Natural killer cell (primary cell): Measurements from ENCODE around the gene LSAMP. TPM values are rescaled to one million over a fixed set of nuclear protein-coding genes. Genes with fewer than 3 reads are reported as not detected.

Source experiments
- ATAC-seq, 3 donors: fragments of 150-1000 bp in 2 of 3; fragments of 200-7000 bp in 1 of 3; cut with Tn5 transposase; 1 replicate in 1 of 3; 2 replicates in 2 of 3; pipeline ENCODE4 v1.10.0; 2021; ENCODE audit warnings: mild to moderate bottlenecking in 2 of 3, moderate library complexity in 2 of 3
- DNase-seq, 2 donors: peaks; one replicate each; pipeline versions ENCODE4 v3.0.0 to v3.0.0-alpha.2; 2013 to 2021; ENCODE audit warnings: mixed read lengths in 1 of 2
- H3K27ac ChIP-seq: one replicate; pipeline ENCODE4 v1.5.1; 2013; ENCODE audit warnings: mild to moderate bottlenecking, low read length
- H3K27me3 ChIP-seq: one replicate; pipeline ENCODE4 v1.6.1; 2013; ENCODE audit warnings: low read length; ENCODE audit not compliant: control insufficient read depth, insufficient read depth
- H3K36me3 ChIP-seq: one replicate; pipeline ENCODE4 v1.6.1; 2013; ENCODE audit warnings: low read length; ENCODE audit not compliant: control insufficient read depth, insufficient read depth
- H3K4me1 ChIP-seq: one replicate; pipeline ENCODE4 v1.6.1; 2013; ENCODE audit warnings: low read length; ENCODE audit not compliant: control insufficient read depth, insufficient read depth
- H3K4me3 ChIP-seq: one replicate; pipeline ENCODE4 v1.5.1; 2013; ENCODE audit warnings: low read length
- H3K9me3 ChIP-seq: one replicate; pipeline ENCODE4 v1.6.1; 2013; ENCODE audit warnings: low read length; ENCODE audit not compliant: control insufficient read depth, insufficient read depth
- H3K27ac Mint-ChIP-seq, 2 donors: one replicate each; pipeline ENCODE4 v1.8.0; 2022; ENCODE audit warnings: mild to moderate bottlenecking in 2 of 2, mixed read lengths in 2 of 2, moderate library complexity in 1 of 2
- H3K27me3 Mint-ChIP-seq, 2 donors: one replicate each; pipeline ENCODE4 v1.8.0; 2022; ENCODE audit warnings: low read depth in 2 of 2, mixed read lengths in 2 of 2
- H3K36me3 Mint-ChIP-seq: one replicate; pipeline ENCODE4 v1.8.0; 2022; ENCODE audit warnings: mixed read lengths
- H3K4me1 Mint-ChIP-seq, 2 donors: one replicate each; pipeline ENCODE4 v1.8.0; 2022; ENCODE audit warnings: mixed read lengths in 2 of 2
- H3K4me3 Mint-ChIP-seq: one replicate; pipeline ENCODE4 v1.8.0; 2022; ENCODE audit warnings: mild to moderate bottlenecking, moderate library complexity, mixed read lengths
- H3K9me3 Mint-ChIP-seq, 2 donors: one replicate each; pipeline ENCODE4 v1.8.0; 2022; ENCODE audit warnings: mixed read lengths in 2 of 2
- WGBS: methylation state at CpG from one replicate; pipeline ENCODE4 v1.1.7; 2013; ENCODE audit warnings: missing lambda C conversion rate; ENCODE audit not compliant: insufficient coverage; 5-methylcytosine and 5-hydroxymethylcytosine counted together
- intact Hi-C: fragments of 100-400 bp; cut with micrococcal nuclease; formaldehyde crosslinking; loops from one replicate; pipeline ENCODE4 v1.14.2; 2022
- total RNA-seq, 4 donors: library from RNA; stranded (reverse); fragments of 120-200 nt in 1 of 4; gene quantifications; one replicate each; pipeline versions ENCODE4 v1.2.3 to v1.2.4, GENCODE V29; 2013 to 2022
- TF ChIP-seq, protein P1 (sequence below): fragments of 200-600 bp; IDR thresholded peaks from one replicate; pipeline ENCODE4 v1.8.0; 2022; ENCODE audit warnings: antibody characterized with exemption

LSAMP gene
- total RNA-seq, 3 donors from 2014 or later (not counting 1 experiment from before 2014, with no cell fraction given) = not detected

DNA sequence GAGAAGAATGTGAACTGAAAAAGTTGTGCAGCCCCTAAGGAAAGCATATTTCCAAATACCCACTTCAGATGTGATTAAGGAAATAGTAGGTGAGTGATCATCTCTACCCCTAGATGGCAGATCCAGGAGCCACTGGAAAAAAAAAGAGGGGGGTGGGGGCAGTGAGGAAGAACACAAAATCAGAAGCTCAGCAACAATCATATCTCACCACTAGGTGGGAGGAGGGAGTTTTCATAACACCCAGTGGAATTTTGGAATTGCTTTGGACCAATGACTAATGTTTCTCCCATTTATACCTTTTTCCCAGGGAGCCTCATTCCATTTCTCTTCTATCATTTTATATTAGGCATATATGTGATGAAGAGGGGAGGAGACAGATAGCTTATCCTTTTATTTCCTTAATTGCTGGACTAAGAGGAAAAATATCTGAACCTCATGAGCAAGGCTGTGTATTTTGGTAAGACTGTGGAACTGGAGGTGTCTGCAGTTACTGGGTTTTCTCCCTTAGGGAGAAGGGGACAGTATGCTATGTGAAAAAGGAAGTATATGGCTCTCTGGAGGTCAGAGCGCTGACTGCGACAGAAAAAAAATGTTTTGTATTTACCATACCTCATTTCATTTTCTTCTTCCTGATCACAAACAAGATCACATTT, 458.6 kb downstream of the LSAMP start:
- intact Hi-C loops = no loop called here
- no peak overlapping the region for H3K4me3 Mint-ChIP-seq
- DNase-seq (no peak), ATAC-seq (no peak)
- Histone ChIP-seq H3K4me3 (no peak overlapping the region), H3K9me3 (no peaks in the 10 kb centered on the region), H3K27me3 (no peaks in the 10 kb centered on the region), H3K36me3 (no peaks in the 10 kb centered on the region), H3K4me1 (no peaks in the 10 kb centered on the region), H3K27ac (no peak overlapping the region)
- no peaks in the 10 kb centered on the region for H3K4me1 Mint-ChIP-seq
- H3K9me3 Mint-ChIP-seq = peaks cover 10 to 12% of the 10 kb centered on the region in 2 donors
- no peaks in the 10 kb centered on the region for H3K36me3 Mint-ChIP-seq
- H3K27ac Mint-ChIP-seq = no peak overlapping the region
- H3K27me3 Mint-ChIP-seq = no peaks in the 10 kb centered on the region
- WGBS = no CpG with 5 or more reads among the region's 2 CpGs
- TF ChIP-seq, protein P1, sequence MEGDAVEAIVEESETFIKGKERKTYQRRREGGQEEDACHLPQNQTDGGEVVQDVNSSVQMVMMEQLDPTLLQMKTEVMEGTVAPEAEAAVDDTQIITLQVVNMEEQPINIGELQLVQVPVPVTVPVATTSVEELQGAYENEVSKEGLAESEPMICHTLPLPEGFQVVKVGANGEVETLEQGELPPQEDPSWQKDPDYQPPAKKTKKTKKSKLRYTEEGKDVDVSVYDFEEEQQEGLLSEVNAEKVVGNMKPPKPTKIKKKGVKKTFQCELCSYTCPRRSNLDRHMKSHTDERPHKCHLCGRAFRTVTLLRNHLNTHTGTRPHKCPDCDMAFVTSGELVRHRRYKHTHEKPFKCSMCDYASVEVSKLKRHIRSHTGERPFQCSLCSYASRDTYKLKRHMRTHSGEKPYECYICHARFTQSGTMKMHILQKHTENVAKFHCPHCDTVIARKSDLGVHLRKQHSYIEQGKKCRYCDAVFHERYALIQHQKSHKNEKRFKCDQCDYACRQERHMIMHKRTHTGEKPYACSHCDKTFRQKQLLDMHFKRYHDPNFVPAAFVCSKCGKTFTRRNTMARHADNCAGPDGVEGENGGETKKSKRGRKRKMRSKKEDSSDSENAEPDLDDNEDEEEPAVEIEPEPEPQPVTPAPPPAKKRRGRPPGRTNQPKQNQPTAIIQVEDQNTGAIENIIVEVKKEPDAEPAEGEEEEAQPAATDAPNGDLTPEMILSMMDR = no peak

DNA sequence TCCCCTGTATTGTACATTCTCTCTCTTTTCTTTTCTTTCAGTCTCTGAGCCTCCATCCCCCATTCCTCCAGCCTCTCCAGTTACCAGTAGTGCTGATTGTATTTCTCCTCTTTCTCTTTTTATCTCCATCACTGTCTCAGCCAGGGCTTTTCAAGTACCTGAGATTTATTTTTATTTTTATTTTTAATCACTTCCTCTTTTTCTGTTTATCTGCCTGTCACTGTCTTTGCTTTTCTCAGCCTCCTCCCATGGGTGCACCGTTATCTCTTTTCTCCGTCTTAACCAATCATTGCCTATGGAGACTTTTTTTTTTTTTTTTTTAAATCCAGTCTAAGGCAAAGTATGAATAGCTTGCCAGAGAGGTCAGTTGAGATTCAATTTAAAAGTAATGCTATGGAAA, 462.7 kb downstream of the LSAMP start:
- TF ChIP-seq, protein P1 = no peak
- Histone ChIP-seq H3K4me3 (no peak overlapping the region), H3K4me1 (no peaks in the 10 kb centered on the region), H3K27ac (no peak overlapping the region), H3K36me3 (no peaks in the 10 kb centered on the region), H3K27me3 (no peaks in the 10 kb centered on the region), H3K9me3 (no peaks in the 10 kb centered on the region)
- no peak overlapping the region for H3K27ac Mint-ChIP-seq
- no peaks in the 10 kb centered on the region for H3K27me3 Mint-ChIP-seq
- H3K4me3 Mint-ChIP-seq = no peak overlapping the region
- DNase-seq (no peak), ATAC-seq (no peak)
- H3K9me3 Mint-ChIP-seq = peaks cover 13 to 21% of the 10 kb centered on the region in 2 donors
- no peaks in the 10 kb centered on the region for H3K36me3 Mint-ChIP-seq
- H3K4me1 Mint-ChIP-seq = no peaks in the 10 kb centered on the region
- intact Hi-C loops = no loop called here
- 69% methylated on average over 2 of the region's 2 CpGs for WGBS

DNA sequence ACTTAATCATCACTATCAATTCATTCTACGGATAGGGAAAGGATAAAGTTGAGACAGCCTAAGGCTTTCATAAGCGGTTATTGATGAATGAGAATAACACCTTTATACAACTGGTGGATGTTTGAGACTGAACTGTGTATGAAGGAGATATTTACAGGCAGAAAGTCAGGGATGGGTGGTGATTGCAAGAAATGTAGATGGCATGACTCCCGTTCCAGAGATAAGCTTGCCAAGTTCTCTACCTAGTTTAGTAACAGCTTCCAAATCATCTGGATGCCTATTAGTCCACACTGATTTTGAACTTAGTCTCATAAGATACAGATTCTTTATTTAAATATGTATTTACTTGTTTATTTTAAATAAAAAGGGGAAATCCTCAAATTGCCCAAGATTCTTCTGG, 463.2 kb downstream of the LSAMP start:
- Histone ChIP-seq H3K9me3 (no peaks in the 10 kb centered on the region), H3K4me3 (no peak overlapping the region), H3K27ac (no peak overlapping the region), H3K36me3 (no peaks in the 10 kb centered on the region), H3K4me1 (no peaks in the 10 kb centered on the region), H3K27me3 (no peaks in the 10 kb centered on the region)
- Mint-ChIP-seq H3K9me3 (peaks cover 15 to 21% of the 10 kb centered on the region in 2 donors), H3K27ac (no peak overlapping the region), H3K4me3 (no peak overlapping the region), H3K27me3 (no peaks in the 10 kb centered on the region), H3K36me3 (no peaks in the 10 kb centered on the region), H3K4me1 (no peaks in the 10 kb centered on the region)
- intact Hi-C loops = no loop called here
- WGBS = 100% methylated on average over 1 of the region's 3 CpGs
- TF ChIP-seq, protein P1 = no peak
- ATAC-seq (no peak), DNase-seq (no peak)

DNA sequence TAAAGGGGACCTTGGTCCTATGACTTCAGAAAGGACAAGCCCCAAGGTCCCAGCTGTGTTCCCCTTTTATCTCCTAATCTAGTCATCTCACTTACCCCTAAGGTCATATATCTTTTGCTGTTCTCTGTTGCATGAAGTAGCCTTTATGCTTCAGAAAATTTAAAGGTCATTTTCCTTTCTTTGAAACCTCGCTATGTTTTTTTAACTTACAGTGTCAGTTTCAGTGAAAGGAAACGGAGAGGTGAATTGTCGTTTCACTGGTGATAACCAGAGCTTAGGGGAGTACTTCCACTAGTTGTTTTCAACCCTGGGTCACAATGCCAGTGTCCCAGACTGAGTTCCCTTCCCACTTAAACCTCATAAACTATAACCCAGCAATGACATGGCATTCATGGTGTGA, 464.6 kb downstream of the LSAMP start:
- intact Hi-C loops = no loop called here
- ATAC-seq (no peak), DNase-seq (no peak)
- TF ChIP-seq, protein P1 = no peak
- no peaks in the 10 kb centered on the region for H3K36me3 Mint-ChIP-seq
- no peak overlapping the region for H3K4me3 ChIP-seq
- H3K27ac Mint-ChIP-seq = no peak overlapping the region
- peaks cover 16 to 21% of the 10 kb centered on the region in 2 donors for H3K9me3 Mint-ChIP-seq
- no peak overlapping the region for H3K27ac ChIP-seq
- no peaks in the 10 kb centered on the region for H3K27me3 ChIP-seq
- H3K4me1 ChIP-seq = no peaks in the 10 kb centered on the region
- no peaks in the 10 kb centered on the region for H3K4me1 Mint-ChIP-seq
- no peak overlapping the region for H3K4me3 Mint-ChIP-seq
- H3K36me3 ChIP-seq = no peaks in the 10 kb centered on the region
- WGBS = 28% methylated on average over 3 of the region's 3 CpGs
- peaks cover 2% of the 10 kb centered on the region for H3K9me3 ChIP-seq
- H3K27me3 Mint-ChIP-seq = no peaks in the 10 kb centered on the region
